NCI-H2227 treated with DMSO at 0.1 percent for 48 hours (cell line): ENCODE results near the gene ALKBH2.

ENCODE experiments used
- DNase-seq: peaks from one replicate; lab custom pipeline; 2025; lab: John Stamatoyannopoulos, UW

ALKBH2 gene

DNA sequence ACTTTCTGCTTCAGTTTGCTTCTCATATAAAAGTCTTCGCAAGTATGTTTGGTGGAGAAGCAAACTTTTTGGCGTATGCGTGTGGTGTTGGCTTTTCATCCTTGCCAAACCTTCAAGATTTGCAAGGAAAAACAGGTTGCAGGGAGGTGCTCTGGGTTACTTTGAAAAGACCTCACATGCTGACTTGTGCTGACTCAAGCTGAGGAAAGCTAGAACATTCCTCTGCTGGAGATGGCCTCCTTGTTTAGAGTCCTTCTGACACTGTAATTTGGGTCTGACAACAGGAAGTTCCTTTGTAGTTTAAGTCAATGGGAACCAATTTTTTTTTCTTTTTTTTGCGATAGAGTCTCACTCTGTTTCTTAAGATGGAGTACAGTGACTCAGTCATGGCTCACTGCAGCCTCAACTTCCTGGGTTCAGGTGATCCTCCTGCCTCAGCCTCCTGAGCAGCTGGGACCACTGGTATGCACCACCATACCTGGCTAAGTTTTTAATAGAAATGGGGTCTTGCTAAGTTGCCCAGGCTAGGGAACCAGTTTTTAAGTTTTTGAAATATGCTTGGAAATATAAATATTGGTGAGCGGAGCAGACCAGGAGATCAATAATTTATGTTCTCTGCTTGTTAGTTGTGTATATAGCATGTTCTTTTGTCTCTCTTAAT, 20.5 kb upstream of the ALKBH2 start:
- DNase-seq, result no peak

DNA sequence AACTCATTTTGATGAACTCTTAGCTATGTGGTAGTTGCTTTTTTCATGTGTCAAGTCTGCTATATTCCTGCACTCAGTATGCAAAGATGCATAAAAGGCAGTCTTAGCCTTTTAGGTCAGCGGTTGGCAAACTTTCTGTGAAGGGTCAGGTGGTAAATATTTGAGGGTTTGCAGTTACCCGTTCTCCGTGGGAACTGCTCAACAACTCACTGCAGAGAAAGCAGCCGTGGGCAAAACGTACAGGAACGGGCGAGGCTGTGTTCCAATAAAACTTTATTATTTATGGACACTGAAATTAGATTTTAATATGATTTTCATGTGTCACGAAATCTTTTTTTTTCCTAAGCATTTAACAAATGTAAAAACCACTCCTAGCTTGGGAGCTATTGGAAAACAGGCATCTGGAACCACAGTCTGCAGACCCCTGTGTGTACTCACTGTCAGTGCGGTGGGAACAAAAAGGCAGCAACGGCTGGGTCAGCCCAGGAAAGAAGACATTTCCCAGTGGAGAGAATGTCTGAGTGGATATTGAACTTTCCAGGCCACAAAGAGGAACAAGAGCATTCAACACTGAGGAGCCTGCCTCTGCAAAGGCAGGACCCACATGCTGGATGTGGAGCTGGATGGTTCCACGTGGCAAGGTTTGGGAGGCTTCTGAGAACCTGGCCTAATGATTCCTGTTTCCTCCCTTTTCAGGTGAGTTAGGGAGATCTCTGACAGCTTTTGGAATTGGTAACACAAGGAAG, 19.6 kb upstream of the ALKBH2 start:
- DNase-seq, result no peak

DNA sequence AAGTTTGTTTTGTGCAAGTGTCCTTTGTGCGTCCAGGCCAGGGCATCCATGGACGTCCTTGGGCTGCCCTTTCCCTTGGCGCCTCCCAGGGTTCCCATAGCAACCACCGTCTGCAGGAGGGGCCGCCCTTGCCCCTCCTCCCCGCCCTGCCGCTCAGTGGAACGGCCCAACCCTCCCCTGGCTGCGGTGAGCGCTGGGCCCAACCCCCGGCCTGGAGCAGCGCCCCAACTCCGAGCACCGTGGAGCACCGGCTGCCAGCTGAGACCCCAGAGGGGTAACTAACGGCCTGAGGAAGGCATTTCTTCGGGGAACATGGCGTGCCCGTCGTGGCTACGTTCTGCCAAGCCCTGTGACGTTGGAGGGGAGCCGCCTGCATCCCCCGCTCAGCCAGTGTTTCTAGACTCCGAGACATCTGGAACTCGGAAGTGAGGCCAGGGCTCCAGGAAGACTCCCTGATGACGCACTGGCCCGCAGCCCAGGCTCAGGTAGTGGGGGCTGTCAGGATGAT, 17.8 kb upstream of the ALKBH2 start:
- DNase-seq, result peak; percentile 91

DNA sequence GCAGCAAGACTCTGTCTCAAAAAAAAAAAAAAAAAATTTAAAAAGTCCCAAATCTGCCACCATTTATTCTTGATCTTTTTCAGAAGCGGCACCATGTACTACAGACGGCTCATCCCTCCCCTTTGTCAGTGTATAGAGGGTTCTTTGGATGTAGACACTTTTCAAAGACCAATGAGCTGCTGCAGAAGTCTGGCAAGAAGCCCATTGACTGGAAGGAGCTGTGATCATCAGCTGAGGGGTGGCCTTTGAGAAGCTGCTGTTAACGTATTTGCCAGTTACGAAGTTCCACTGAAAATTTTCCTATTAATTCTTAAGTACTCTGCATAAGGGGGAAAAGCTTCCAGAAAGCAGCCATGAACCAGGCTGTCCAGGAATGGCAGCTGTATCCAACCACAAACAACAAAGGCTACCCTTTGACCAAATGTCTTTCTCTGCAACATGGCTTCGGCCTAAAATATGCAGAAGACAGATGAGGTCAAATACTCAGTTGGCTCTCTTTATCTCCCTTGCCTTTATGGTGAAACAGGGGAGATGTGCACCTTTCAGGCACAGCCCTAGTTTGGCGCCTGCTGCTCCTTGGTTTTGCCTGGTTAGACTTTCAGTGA, 16.6 kb upstream of the ALKBH2 start:
- DNase-seq, result no peak

DNA sequence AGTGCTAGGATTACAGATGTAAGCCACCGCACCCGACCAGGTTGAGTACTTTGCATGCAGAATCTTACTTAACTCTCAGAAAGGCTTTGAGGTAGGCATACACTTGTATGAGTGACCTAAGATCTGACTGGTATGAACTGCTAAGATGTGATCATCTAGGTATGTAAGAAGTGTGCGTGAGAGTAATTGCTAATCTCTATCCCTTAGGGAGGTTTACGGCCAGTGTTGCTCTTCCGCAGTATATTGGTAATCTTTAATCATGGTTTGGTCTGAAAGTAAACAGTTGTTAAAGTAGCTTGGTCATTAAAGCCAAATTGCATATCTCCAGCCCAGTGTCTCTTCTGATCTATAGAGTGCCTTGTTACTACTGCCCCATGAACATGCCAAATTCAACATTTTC, 11.9 kb upstream of the ALKBH2 start:
- no peak for DNase-seq

DNA sequence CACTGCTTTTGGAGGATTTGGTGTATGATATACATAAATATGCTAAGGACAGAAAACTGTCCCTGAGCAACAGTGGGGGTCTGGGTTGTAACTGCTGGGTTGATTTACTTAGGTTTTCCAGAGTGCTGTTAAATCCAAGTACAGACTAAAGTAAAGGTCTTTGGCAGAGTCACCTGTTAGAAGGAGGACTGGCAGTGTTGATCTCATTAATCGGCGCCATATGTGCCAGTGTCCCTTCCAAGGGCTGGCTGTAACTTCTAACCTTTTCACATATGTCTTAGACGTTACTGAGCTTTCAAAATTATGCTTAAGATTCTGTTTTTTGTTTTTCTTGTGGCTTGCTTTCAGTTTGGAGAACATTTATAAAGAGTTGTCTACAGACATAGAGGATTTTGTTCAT, 9.2 kb upstream of the ALKBH2 start:
- DNase-seq, result no peak

DNA sequence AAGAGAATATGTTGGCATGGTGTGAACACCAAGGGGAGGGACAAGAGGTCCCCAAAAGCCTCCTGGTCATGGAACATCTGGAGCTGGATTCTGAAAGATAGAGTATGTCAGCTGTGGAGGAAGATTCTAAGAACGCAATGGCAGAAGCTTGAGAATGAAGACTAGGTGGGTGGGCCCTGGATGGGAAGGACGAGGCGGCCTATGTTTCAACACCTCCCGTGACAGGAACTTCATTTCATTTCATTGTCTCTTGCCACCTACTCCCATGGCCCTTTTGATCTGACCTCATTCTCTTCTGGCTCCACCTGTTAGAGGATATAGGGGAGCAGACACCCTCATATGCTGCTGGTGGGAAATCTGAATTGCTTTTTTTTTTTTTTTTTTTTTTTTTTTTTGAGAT, 7.5 kb upstream of the ALKBH2 start:
- no peak for DNase-seq

DNA sequence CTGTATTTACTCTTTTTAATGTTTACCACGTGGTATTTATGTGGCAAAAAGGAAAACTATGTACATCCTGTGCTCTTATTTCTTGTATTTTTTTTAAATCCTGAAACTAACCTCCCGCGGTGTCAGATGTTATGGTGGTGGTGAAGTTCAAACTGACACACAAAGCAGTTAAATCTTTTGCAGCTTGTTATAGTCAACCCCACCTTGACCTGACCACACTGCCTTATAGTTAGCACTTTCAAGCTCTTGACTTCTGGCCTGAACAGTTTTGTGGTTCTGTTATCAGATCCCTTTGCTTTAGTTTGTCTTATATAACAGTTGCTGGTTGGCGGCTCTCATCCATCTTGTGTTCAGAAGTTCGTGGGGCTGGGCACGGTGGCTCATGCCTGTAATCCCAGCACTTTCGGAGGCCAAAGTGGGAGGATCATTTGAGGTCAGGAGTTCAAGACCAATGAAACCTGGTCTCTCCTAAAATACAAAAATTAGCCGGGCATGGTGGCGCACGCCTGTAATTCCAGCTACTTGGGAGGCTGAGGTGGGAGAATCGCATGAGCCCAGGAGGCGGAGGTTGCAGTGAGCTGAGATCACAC, 6.3 kb upstream of the ALKBH2 start:
- no peak for DNase-seq

DNA sequence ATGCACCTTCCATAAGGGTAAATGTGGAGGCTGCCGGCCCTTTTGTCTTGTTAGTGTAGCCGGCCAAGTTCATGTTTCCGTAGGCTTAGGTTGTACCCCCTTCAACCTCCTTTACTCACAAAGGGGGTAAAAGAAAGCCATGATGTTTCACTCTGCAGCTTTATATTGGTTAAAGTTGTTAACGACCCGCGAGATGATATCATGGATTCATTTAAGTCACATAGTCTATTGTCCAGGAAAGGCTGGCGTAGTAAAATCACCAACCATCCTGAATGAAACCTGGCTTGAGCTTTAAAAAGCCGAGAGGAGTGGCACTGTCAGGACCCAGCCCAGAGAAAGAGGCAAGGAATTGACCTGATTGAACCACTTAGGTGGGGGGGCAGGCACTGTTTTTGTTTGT, 5.4 kb upstream of the ALKBH2 start:
- DNase-seq, result no peak

DNA sequence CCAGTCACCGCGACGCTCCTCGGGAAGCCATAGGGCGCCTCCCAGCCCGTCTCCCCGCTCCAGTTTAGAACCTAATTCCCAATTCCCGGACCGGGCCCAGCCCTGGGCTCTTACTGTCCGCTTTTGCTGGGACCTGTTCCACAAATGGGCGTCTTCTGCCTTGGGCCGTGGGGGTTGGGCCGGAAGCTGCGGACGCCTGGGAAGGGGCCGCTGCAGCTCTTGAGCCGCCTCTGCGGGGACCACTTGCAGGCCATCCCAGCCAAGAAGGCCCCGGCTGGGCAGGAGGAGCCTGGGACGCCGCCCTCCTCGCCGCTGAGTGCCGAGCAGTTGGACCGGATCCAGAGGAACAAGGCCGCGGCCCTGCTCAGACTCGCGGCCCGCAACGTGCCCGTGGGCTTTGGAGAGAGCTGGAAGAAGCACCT, 4.9 kb upstream of the ALKBH2 start:
- DNase-seq, result no peak

DNA sequence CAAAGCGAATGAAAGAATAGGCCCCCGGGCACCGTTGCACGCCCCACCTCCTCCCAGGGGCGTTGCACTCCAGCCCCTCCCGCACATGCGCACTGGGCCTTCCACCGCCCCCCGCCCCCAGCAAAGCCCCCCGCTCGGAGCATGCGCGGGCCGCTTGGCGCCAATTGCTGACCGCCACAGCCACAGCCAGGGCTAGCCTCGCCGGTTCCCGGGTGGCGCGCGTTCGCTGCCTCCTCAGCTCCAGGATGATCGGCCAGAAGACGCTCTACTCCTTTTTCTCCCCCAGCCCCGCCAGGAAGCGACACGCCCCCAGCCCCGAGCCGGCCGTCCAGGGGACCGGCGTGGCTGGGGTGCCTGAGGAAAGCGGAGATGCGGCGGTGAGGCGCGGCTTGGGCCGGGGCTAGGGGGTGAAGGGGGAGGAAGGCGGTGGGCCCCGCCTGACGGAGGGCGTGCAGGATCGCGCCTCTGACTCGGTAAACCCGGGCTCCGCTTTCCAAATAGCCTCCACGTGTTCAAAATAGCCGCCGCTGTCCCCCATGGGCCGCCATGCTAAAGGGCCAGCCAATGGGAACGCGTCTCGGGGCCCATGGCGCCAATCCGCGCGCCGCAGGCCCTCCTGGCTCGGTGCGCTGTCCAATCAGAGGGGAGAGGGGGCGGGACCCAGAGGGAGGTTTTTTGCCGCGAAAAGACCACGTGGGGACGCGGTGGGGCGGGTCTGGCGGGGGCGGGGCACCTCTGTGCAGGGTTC, 4.3 kb upstream of the ALKBH2 start, which contains the start of gene UNG:
Gene UNG (plus strand): TSS at position 163 of the 748 bp plus-strand sequence. CDS start 83 bp downstream, at position 246.
- DNase-seq, result peak; percentile 93

DNA sequence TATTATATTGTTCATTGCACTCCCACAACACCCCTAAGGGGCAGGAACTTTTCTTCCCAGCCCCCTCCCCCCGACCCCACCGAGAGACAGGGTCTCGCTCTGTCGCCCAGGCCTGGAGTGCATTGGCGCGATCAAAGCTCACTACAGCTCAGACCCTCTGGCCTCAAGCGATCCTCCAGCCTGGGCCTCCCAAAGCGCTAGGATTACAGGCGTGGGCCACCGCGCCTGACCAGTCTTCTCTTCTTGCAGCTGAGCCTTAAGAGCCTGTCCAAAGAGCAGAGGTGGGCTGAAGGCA, 3.8 kb upstream of the ALKBH2 start:
- DNase-seq, result no peak

DNA sequence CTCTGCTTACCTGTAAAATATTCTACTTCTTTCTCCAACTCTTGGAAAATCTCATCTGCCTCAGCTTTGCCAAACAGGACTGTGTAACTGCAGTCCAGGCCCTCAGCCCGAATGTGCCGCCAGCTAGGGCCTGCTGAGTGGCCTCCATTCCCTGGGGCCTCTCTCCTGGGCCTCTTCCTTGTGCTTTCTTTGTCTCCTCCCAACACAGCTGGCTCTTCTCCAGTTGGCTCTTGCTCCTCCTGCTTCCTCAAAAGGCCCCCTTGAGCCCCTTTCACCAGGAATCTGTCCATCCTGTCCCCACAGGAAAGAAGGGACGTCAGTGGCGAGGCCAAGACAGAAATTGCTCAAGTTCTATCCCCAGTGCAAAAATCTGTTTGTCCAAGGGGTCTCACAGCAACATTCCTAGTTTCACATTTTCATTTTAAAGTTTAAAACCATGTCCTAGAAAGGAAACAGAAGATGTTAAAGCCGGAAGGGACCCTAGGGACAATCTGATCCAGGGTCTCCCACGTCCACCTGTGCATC, 713 bp downstream of the ALKBH2 start:
- no peak for DNase-seq

DNA sequence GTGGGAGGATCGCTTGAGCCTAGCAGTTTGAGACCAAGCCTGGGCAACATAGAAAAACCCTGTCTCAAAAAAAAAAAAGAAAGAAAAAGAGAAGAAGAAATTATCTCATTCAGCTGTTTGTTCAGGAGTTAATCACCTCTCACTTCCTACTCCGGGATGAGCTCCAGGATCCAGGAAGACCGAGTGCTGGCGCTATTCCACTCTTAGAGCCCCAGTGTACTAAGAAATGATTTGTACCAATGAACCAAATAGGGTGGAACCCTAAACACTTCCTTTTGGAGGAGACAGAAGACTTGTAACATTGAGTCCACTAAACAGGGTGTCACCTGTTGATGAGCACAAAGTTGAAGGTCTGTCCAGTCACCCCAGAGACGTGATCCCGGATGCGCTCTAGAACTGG, 3.6 kb downstream of the ALKBH2 start:
- no peak for DNase-seq

DNA sequence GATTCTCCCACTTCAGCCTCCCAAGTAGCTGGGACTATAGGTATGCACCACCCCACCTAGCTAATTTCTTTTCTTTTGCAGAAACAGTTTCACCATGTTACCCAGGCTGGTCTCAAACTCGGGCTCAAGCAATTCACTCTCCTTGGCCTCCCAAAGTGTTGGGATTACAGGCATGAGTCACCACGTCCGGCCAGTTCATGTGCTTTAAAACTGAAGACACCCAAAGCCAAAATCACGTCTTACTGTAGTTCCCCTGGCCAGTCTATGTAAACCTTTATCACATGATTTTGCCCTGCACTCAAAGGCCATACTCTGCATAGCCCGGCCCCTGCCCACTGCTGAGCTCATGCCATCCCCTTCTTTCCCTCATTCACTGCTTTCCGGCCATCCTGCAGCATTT, 4.5 kb downstream of the ALKBH2 start:
- DNase-seq, result no peak

DNA sequence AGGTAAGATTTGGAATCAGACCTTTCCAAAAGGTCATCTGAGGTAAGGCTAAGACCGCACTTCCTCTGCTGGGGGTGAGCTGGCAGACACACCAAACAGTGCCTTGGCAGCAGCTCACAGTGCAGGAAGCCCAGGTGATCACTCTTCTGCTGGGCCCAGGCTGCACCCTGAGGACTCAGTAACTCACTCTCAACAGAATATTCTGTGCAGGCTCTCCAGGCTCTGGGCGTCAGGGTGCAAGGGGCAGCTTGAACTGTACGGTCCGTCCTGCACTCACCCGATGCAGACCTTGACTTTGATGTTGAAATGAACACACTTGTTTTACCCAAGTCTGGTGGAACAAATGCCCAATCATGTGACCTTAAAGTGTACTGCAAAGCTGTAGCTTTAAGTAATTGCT, 6.0 kb downstream of the ALKBH2 start:
- no peak for DNase-seq

DNA sequence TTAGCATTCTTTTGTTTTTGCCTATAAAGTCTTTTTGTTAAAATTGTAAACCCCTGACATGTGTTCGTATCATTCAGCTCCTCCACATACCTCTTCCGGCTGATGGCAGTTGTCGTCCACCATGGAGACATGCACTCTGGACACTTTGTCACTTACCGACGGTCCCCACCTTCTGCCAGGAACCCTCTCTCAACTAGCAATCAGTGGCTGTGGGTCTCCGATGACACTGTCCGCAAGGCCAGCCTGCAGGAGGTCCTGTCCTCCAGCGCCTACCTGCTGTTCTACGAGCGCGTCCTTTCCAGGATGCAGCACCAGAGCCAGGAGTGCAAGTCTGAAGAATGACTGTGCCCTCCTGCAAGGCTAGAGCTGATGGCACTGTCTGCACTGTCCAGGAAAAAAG, 7.7 kb downstream of the ALKBH2 start:
- DNase-seq, result no peak

DNA sequence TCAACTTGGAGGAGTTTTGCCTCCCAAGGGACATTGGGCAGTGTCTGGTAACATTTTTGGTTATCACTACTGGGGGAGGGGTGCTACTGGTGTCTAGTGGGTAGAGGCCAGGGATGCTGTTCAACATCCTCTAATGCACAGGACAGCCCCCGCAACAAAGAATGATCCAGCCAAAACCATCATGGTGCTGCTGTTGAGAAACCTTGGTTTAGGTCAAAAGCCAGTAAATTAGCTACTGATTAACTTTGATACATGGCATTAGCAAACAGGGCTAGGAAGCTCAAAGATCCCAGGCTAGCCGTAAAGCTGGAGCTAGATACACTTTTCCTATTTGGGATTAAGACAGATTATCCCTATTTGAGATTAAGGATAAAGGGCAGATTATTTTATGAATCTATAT, 8.8 kb downstream of the ALKBH2 start:
- no peak for DNase-seq

DNA sequence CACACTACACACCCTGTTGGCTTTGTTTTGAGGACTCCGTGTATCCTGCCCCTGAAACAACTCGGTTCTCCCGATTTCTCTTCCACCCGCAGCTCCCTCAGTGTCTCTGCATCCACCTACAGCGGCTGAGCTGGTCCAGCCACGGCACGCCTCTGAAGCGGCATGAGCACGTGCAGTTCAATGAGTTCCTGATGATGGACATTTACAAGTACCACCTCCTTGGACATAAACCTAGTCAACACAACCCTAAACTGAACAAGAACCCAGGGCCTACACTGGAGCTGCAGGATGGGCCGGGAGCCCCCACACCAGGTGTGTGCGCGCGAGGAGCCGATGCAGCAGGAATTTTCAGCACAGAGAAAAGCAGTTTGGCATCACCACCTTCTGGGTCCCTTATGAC, 10.5 kb downstream of the ALKBH2 start:
- DNase-seq, result no peak

DNA sequence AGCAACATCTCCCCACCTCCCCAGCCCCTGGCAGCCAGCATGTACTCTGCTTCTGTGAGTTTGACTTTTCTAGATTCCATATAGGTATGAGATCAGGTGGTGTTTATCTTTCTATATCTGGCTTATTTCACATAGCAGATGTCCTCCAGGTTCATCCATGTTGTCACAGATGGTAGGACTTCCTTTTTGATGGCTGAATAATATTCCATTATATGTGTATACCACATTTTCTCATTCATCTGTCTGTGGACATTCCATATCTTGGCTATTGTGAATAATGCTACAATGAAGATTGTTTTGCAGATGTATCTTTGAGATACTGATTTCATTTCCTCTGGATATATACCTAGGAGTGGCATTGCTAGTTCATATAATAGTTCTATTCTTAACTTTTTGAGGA, 18.4 kb downstream of the ALKBH2 start:
- no peak for DNase-seq

DNA sequence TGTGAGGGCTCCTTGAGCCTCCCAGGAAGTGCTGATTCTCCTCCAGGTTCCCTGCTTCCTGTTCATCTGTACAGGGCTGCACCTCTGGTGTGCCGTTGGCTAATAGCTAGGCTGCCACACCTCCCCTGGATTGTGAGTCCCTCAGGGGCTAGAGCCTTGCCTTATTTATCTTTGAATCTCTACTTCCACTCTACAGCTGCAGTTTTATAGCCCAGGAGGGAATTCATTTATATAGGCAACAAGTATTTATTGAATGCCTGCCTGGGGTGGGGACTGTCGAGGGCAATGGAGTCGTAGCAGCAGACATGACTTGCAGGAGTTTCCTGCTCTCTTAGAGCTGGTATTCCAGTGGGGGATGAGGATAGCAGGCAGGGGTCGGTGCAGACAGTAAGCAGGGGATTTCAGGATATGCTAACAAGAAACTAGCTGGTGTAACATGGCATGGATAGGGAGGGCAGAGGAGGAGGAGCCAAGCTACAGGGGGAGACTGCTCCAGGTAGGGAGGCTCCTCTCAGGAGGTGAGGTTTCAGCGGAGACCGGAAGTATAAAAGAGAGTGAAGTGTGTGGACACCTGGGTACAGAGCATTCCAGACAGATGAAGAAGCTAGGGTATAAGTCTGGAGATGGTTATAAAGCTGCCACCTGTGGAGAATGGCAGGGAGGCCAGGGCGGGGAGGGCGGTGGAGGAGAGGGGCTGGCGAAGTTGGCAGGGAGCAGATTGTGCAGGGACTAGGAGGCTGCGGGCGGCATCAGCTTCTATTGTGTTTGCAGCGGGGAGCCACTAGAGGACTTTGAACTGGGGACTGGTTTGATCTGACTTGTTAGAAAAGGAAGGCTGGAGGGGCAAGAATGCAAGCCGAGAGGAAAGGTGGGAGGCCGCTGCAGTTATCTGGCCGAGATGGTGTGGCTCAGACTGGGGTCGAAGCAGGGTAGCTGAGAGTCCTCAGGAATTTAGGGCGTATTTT, 23.7 kb downstream of the ALKBH2 start:
- peak; percentile 37 for DNase-seq
